GM12878 (cell line): ENCODE data around the gene KIAA0319L. TPM values are rescaled to one million over a fixed set of nuclear protein-coding genes. Genes with fewer than 3 reads are reported as not detected.

ENCODE experiments used
- ATAC-seq: fragments of 200-7000 bp; cut with Tn5 transposase; 3 replicates; pipeline ENCODE4 v1.9.1; 2020; ENCODE audit warnings: mild to moderate bottlenecking, moderate library complexity
- BruUV-seq: library from RNA; stranded (reverse); fragments of 400-500 nt; replicated peaks from 2 replicates; lab custom pipeline; 2021; lab: Mats Ljungman, UMichigan
- CTCF ChIA-PET: fragments of 300-600 bp; sonication (Branson Sonifier 250); formaldehyde crosslinking; extraction: SDS; loops from one replicate; lab custom pipeline; 2021; ENCODE audit warnings: inconsistent platforms; lab: Yijun Ruan, JAX
- POLR2A ChIA-PET: fragments of 350-600 bp; formaldehyde crosslinking; extraction: SDS; loops from one replicate; lab custom pipeline; 2021; ENCODE audit warnings: inconsistent platforms; lab: Charles Lee
- RAD21 ChIA-PET: fragments of 300-600 bp; sonication (Branson Sonifier 250); formaldehyde crosslinking; loops from one replicate; lab custom pipeline; 2023; ENCODE audit warnings: antibody characterized with exemption; ENCODE audit not compliant: unreplicated experiment; lab: Charles Lee
- SMC1A ChIA-PET: fragments of 300-600 bp; sonication (Branson Sonifier 250); formaldehyde crosslinking; loops from one replicate; lab custom pipeline; 2023; ENCODE audit not compliant: unreplicated experiment, uncharacterized antibody; lab: Charles Lee
- DNase-seq: peaks from one replicate; pipeline ENCODE4 v3.0.0-alpha.2; 2011; ENCODE audit warnings: low read depth, low spot score
- FAIRE-seq: peaks from 3 replicates; lab custom pipeline; 2011; peaks lifted over from hg19 to GRCh38; lab: Jason Lieb, UNC
- H2AFZ ChIP-seq: 2 replicates; pipeline ENCODE4 v1.6.0; 2011; ENCODE audit warnings: low read depth, low read length, control low read depth; ENCODE audit not compliant: control insufficient read depth
- H3K27ac ChIP-seq: 2 replicates; pipeline ENCODE4 v1.5.1; 2011; ENCODE audit warnings: control low read depth; ENCODE audit not compliant: control insufficient read depth, insufficient read depth
- H3K27me3 ChIP-seq, 2 experiments: replicated peaks in 1 of 2; 2 replicates each; pipeline versions ENCODE4 v1.6.0 to v1.6.1; 2011; ENCODE audit warnings: low read length in 1 of 2; ENCODE audit not compliant: control insufficient read depth in 2 of 2, insufficient read depth in 2 of 2
- H3K36me3 ChIP-seq, 2 experiments: 2 replicates each; pipeline ENCODE4 v1.5.1; 2011; ENCODE audit warnings: low read length in 1 of 2; ENCODE audit not compliant: control insufficient read depth in 2 of 2, insufficient read depth in 2 of 2
- H3K4me1 ChIP-seq: 2 replicates; pipeline ENCODE4 v1.6.1; 2011; ENCODE audit warnings: mild to moderate bottlenecking, low read length, moderate library complexity, mixed read lengths; ENCODE audit not compliant: control insufficient read depth, insufficient read depth
- H3K4me2 ChIP-seq: 2 replicates; pipeline ENCODE4 v1.6.0; 2011; ENCODE audit warnings: control low read depth; ENCODE audit not compliant: control insufficient read depth, insufficient read depth
- H3K4me3 ChIP-seq: fragments of 200-600 bp; sonication (generic); 2 replicates; pipeline ENCODE4 v1.5.1; 2016
- H3K79me2 ChIP-seq: 2 replicates; pipeline ENCODE4 v1.6.0; 2011; ENCODE audit warnings: low read length; ENCODE audit not compliant: control insufficient read depth, insufficient read depth
- H3K9ac ChIP-seq: 2 replicates; pipeline ENCODE4 v1.8.0; 2011; ENCODE audit warnings: low read length, control low read depth, mixed read lengths; ENCODE audit not compliant: control insufficient read depth, insufficient read depth
- H3K9me3 ChIP-seq: replicated peaks from 3 replicates; pipeline ENCODE4 v1.5.1; 2011; ENCODE audit warnings: mild to moderate bottlenecking, low read length; ENCODE audit not compliant: control insufficient read depth, insufficient read depth
- H4K20me1 ChIP-seq: 2 replicates; pipeline ENCODE4 v1.6.0; 2011; ENCODE audit not compliant: control insufficient read depth, insufficient read depth
- BCL11A ChIP-seq: IDR thresholded peaks from 2 replicates; pipeline ENCODE4 v1.6.1; 2011; ENCODE audit warnings: low read depth, low read length
- CUX1 ChIP-seq: IDR thresholded peaks from 2 replicates; pipeline ENCODE4 v1.6.1; 2012; ENCODE audit warnings: improper control_type of control experiment, low read depth, low read length; ENCODE audit not compliant: insufficient replicate concordance
- EED ChIP-seq: sonication (generic); IDR thresholded peaks from 2 replicates; pipeline ENCODE4 v1.6.1; 2016; ENCODE audit warnings: antibody characterized with exemption, low read depth
- ELK1 ChIP-seq: IDR thresholded peaks from 2 replicates; pipeline ENCODE4 v1.6.1; 2012; ENCODE audit warnings: low read depth, low read length, improper control_type of control experiment
- HDGF ChIP-seq: fragments of 450-650 bp; IDR thresholded peaks from 2 replicates; pipeline ENCODE4 v1.6.1; 2016; ENCODE audit warnings: antibody characterized with exemption
- NFIC ChIP-seq: IDR thresholded peaks from 2 replicates; pipeline ENCODE4 v1.6.1; 2012; ENCODE audit warnings: low read depth, mild to moderate bottlenecking, inconsistent platforms, low read length, moderate library complexity
- NR2F1 ChIP-seq: fragments of 450-650 bp; conservative IDR thresholded peaks from 2 replicates; pipeline ENCODE4 v1.6.1; 2017; ENCODE audit warnings: mild to moderate bottlenecking
- PML ChIP-seq: IDR thresholded peaks from 2 replicates; pipeline ENCODE4 v1.6.1; 2012; ENCODE audit warnings: low read length, inconsistent platforms
- POLR2A ChIP-seq: IDR thresholded peaks from 2 replicates; pipeline ENCODE4 v1.6.1; 2011; ENCODE audit warnings: low read depth, mild to moderate bottlenecking, low read length
- POU2F2 ChIP-seq: IDR thresholded peaks from 3 replicates; pipeline ENCODE4 v1.6.1; 2011; ENCODE audit warnings: low read depth, mild to moderate bottlenecking, low read length, borderline replicate concordance
- TCF12 ChIP-seq: IDR thresholded peaks from 2 replicates; pipeline ENCODE4 v1.6.1; 2011; ENCODE audit warnings: low read depth, mild to moderate bottlenecking, low read length
- WGBS: methylation state at CpG from one replicate; pipeline ENCODE4 v1.1.6; 2016; ENCODE audit warnings: low lambda C conversion rate; ENCODE audit not compliant: insufficient replicate concordance, insufficient coverage; ENCODE audit errors: missing lambda C conversion rate; 5-methylcytosine and 5-hydroxymethylcytosine counted together
- in situ Hi-C: fragments of 300-500 bp; cut with MboI; formaldehyde crosslinking; loops from 9 replicates; pipeline ENCODE4 v1.14.3; 2018; ENCODE audit warnings: mixed read lengths
- intact Hi-C: fragments of 100-400 bp; cut with micrococcal nuclease; formaldehyde crosslinking; loops from one replicate; pipeline ENCODE4 v1.14.2; 2022; ENCODE audit not compliant: unreplicated experiment
- polyA plus RNA-seq, 11 experiments: library from polyadenylated mRNA; depleted of rRNA in 4 of 11; unstranded in 6 of 11; stranded (reverse) in 5 of 11; fragments of >200 nt; fragmentation: Nextera tagmentation in 4 of 11; fragmentation: Illumina TruSeq in 1 of 11; extraction: Ambion mirVana in 4 of 11; extraction: Trizol in 1 of 11; gene quantifications; 1 replicate in 1 of 11; 2 replicates in 10 of 11; pipeline versions ENCODE4 v1.2.1 to v1.2.3, GENCODE V29; 2011 to 2016; ENCODE audit warnings: inconsistent platforms in 2 of 11, missing spikeins in 2 of 11, low read depth in 1 of 11
- total RNA-seq, 4 experiments: library from RNA; depleted of rRNA in 3 of 4; stranded (reverse); fragments of >200 nt in 3 of 4; fragmentation: Illumina TruSeq in 1 of 4; extraction: Trizol in 1 of 4; gene quantifications; 2 replicates each; pipeline versions ENCODE4 v1.2.1 to v1.2.3, GENCODE V29; 2013 to 2021
- TF ChIP-seq, protein P1 (sequence below): IDR thresholded peaks from 2 replicates; pipeline ENCODE4 v1.6.1; 2012; ENCODE audit warnings: low read length, inconsistent platforms
- TF ChIP-seq, protein P2 (sequence below): fragments of 450-650 bp; IDR thresholded peaks from 2 replicates; pipeline ENCODE4 v1.6.1; 2017; ENCODE audit warnings: mild to moderate bottlenecking, low read depth, inconsistent platforms; ENCODE audit not compliant: poor library complexity, severe bottlenecking

Gene KIAA0319L
- total and polyA plus RNA-seq, 10 of the 15 experiments (the other 5 are each of a cell fraction or from before 2014, with no cell fraction given): 2.6 to 57.8 (median 25.4) TPM

DNA sequence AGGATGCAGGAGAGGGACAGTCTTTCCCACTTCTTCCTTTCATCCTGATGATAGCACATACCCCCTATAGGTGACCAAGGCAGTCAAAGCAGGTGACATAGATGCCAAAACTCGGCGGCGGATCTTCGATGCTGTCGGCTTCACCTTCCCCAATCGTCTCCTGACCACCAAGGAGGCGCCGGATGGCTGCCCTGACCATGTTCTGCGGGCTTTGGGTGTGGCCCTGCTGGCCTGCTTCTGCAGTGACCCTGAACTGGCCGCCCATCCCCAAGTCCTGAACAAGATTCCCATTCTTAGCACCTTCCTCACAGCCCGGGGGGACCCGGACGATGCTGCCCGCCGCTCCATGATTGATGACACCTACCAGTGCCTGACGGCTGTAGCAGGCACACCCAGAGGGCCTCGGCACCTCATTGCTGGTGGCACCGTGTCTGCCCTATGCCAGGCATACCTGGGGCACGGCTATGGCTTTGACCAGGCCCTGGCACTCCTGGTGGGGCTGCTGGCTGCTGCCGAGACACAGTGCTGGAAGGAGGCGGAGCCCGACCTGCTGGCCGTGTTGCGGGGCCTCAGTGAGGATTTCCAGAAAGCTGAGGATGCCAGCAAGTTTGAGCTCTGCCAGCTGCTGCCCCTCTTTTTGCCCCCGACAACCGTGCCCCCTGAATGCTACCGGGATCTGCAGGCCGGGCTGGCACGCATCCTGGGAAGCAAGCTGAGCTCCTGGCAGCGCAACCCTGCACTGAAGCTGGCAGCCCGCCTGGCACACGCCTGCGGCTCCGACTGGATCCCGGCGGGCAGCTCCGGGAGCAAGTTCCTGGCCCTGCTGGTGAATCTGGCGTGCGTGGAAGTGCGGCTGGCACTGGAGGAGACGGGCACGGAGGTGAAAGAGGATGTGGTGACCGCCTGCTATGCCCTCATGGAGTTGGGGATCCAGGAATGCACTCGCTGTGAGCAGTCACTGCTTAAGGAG lies 3.3 kb upstream of the KIAA0319L start:
- WGBS: 93% methylated on average over 44 of the region's 44 CpGs
- intact Hi-C loops (no loop called here), in situ Hi-C loops (loop anchor here (5.0 kb wide), 1 partner anchor 108 kb away; no protein-coding TSS in a partner anchor)
- Histone ChIP-seq H2AFZ (no peak overlapping the region), H3K27ac (no peak overlapping the region), H3K36me3 (peaks cover 0 to 7% of the 10 kb centered on the region in 2 experiments; a peak in 2 of 4 replicates), H3K27me3 (no peaks in the 10 kb centered on the region), H3K4me2 (no peak overlapping the region), H3K4me3 (no peak overlapping the region), H3K9ac (no peak overlapping the region), H3K9me3 (no peaks in the 10 kb centered on the region), H3K79me2 (peaks cover 30% of the 10 kb centered on the region), H4K20me1 (no peaks in the 10 kb centered on the region), H3K4me1 (peaks cover 6% of the 10 kb centered on the region)
- POLR2A ChIA-PET: no interaction called here
- BruUV-seq: no TSS peak
- no peak for ATAC-seq
- CTCF ChIA-PET: interaction anchor here (0.6 to 4.9 kb wide), 4 partner anchors 8 to 207 kb away, joined by 3 to 69 read pairs (median 7); no protein-coding TSS in a partner anchor
- DNase-seq: no peak
- RAD21 ChIA-PET: interaction anchor here (4.9 kb wide), 1 partner anchor 108 kb away, joined by 46 read pairs; no protein-coding TSS in a partner anchor
- no peak for FAIRE-seq
- SMC1A ChIA-PET: interaction anchor here (2.1 to 3.2 kb wide), 2 partner anchors 105 to 109 kb away, joined by 11 to 25 read pairs; no protein-coding TSS in a partner anchor
- TF ChIP-seq POLR2A: no peak
- no peak for TF ChIP-seq EED
- TF ChIP-seq, protein P1, sequence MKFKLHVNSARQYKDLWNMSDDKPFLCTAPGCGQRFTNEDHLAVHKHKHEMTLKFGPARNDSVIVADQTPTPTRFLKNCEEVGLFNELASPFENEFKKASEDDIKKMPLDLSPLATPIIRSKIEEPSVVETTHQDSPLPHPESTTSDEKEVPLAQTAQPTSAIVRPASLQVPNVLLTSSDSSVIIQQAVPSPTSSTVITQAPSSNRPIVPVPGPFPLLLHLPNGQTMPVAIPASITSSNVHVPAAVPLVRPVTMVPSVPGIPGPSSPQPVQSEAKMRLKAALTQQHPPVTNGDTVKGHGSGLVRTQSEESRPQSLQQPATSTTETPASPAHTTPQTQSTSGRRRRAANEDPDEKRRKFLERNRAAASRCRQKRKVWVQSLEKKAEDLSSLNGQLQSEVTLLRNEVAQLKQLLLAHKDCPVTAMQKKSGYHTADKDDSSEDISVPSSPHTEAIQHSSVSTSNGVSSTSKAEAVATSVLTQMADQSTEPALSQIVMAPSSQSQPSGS: no peak
- TF ChIP-seq, protein P2, sequence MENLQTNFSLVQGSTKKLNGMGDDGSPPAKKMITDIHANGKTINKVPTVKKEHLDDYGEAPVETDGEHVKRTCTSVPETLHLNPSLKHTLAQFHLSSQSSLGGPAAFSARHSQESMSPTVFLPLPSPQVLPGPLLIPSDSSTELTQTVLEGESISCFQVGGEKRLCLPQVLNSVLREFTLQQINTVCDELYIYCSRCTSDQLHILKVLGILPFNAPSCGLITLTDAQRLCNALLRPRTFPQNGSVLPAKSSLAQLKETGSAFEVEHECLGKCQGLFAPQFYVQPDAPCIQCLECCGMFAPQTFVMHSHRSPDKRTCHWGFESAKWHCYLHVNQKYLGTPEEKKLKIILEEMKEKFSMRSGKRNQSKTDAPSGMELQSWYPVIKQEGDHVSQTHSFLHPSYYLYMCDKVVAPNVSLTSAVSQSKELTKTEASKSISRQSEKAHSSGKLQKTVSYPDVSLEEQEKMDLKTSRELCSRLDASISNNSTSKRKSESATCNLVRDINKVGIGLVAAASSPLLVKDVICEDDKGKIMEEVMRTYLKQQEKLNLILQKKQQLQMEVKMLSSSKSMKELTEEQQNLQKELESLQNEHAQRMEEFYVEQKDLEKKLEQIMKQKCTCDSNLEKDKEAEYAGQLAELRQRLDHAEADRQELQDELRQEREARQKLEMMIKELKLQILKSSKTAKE: no peak
- TF ChIP-seq BCL11A: no peak
- TF ChIP-seq CUX1: no peak
- no peak for TF ChIP-seq NFIC
- no peak for TF ChIP-seq POU2F2
- no peak for TF ChIP-seq PML
- no peak for TF ChIP-seq NR2F1
- TF ChIP-seq HDGF: no peak
- no peak for TF ChIP-seq ELK1
- TF ChIP-seq TCF12: no peak
